Measurements from ENCODE around the gene RITA1. TPM values are rescaled to one million over a fixed set of nuclear protein-coding genes. Genes with fewer than 3 reads are reported as not detected.

Gene RITA1
- total RNA-seq, 2 donors from 2014 or later = 18.8 to 20.3 TPM

DNA sequence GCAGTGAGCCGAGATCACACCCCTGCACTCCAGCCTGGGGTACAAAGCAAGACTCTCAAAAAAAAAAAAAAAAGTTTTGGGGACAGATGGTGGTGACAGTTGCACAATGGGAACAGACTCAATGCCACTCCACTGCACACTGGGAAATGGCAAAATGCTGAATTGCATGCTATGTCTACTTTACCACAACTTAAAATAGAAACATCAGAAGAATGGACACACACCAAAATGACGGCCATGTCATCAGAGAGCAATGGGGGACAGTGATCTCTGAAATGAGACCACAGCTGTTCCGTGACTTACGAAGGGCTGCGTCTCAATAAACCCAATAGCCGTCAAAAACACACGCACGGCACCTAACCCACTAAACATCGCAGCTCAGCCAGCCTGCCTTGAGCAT, 14.0 kb upstream of the RITA1 start:
- TF ChIP-seq CTCF (conservative IDR thresholded peaks at IDR 0.05) = no peak
- Histone ChIP-seq H3K9me3 (ENCODE audit: control insufficient read depth, low read length) (no peaks in the 10 kb centered on the region), H3K9ac (ENCODE audit: extremely low read depth, low read length, poor library complexity, severe bottlenecking) (no peak overlapping the region), H3K27ac (ENCODE audit: low read depth, low read length) (no peak overlapping the region), H3K36me3 (ENCODE audit: control insufficient read depth, insufficient read depth, low read length) (peaks cover 64% of the 10 kb centered on the region), H3K4me3 (ENCODE audit: low read length) (no peak overlapping the region), H3K27me3 (ENCODE audit: control insufficient read depth, insufficient read depth, low read length, poor library complexity, severe bottlenecking) (no peaks in the 10 kb centered on the region), H3K4me1 (ENCODE audit: control insufficient read depth, insufficient read depth, low read length) (no peaks in the 10 kb centered on the region)
- no peak overlapping the region for H3K27ac Mint-ChIP-seq
- WGBS, 2 experiments (ENCODE audit: insufficient coverage in 1 of 2, insufficient read length in 1 of 2) = 96 to 98% methylated on average over 5 to 9 of the region's 9 CpGs
- no peaks in the 10 kb centered on the region for H3K9me3 Mint-ChIP-seq
- H3K27me3 Mint-ChIP-seq (ENCODE audit: insufficient read depth) = no peaks in the 10 kb centered on the region
- peaks cover 71% of the 10 kb centered on the region for H3K36me3 Mint-ChIP-seq (ENCODE audit: low read depth)
- DNase-seq = no peak
- no peaks in the 10 kb centered on the region for H3K4me1 Mint-ChIP-seq
- H3K4me3 Mint-ChIP-seq = no peak overlapping the region

DNA sequence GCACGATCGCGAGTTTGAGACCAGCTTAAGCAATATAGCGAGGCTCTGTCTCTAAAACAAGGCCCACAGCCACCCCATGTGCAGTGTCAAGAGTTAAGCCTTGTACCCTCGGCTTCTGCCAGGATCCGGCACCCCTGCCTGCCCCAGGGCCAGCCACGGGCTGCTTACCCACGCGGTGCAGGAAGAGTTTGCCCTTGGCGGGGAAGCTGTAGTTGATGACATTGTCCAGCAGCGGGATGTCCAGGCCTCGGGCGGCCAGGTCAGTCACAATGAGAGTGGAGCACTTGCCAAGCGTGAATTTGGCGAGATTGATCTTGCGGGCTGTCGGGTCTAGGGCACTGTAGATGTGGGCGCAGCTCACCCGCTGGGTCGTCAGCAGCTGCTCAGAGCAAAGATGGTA, 13.3 kb upstream of the RITA1 start:
- no peak for TF ChIP-seq CTCF (conservative IDR thresholded peaks at IDR 0.05)
- Mint-ChIP-seq H3K27me3 (ENCODE audit: insufficient read depth) (no peaks in the 10 kb centered on the region), H3K4me1 (no peaks in the 10 kb centered on the region), H3K27ac (peak overlapping the region; percentile 64), H3K4me3 (no peak overlapping the region), H3K9me3 (no peaks in the 10 kb centered on the region), H3K36me3 (ENCODE audit: low read depth) (peaks cover 73% of the 10 kb centered on the region)
- 96% methylated on average over 17 to 20 of the region's 20 CpGs for WGBS, 2 experiments (ENCODE audit: insufficient coverage in 1 of 2, insufficient read length in 1 of 2)
- DNase-seq = no peak
- Histone ChIP-seq H3K9ac (ENCODE audit: extremely low read depth, low read length, poor library complexity, severe bottlenecking) (no peak overlapping the region), H3K4me1 (ENCODE audit: control insufficient read depth, insufficient read depth, low read length) (no peaks in the 10 kb centered on the region), H3K27me3 (ENCODE audit: control insufficient read depth, insufficient read depth, low read length, poor library complexity, severe bottlenecking) (no peaks in the 10 kb centered on the region), H3K36me3 (ENCODE audit: control insufficient read depth, insufficient read depth, low read length) (peaks cover 68% of the 10 kb centered on the region), H3K4me3 (ENCODE audit: low read length) (no peak overlapping the region), H3K9me3 (ENCODE audit: control insufficient read depth, low read length) (no peaks in the 10 kb centered on the region), H3K27ac (ENCODE audit: low read depth, low read length) (no peak overlapping the region)

DNA sequence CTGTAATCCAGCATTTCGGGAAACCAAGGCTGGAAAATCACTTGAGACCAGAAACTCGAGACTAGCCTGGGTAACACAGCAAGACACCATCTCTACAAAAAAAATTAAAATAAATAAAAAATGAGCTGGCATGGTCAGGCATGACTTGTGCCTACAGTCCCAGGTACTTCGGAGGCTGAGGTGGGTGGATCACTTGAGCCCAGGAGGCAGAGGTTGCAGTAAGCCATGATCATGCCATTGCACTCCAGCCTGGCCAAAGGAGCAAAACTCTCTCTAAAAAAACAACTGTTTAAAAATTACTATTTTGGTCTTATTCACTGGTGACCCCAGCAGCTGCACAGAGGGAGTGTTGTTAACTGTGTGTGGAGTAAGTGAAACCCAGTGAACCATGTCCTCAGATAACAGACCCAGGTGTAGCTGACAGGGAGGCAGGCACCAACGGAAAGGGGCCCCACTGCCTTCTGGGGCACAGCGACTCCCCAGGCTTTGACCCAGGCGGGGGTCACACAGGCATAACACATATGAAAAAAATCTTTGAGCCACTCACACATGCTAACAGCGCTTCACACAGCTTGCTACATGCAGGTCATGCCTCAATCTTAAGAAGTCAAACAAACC, 12.3 kb upstream of the RITA1 start:
- H3K9ac ChIP-seq (ENCODE audit: extremely low read depth, low read length, poor library complexity, severe bottlenecking) = no peak overlapping the region
- no peak for TF ChIP-seq CTCF (conservative IDR thresholded peaks at IDR 0.05)
- H3K27ac ChIP-seq (ENCODE audit: low read depth, low read length) = no peak overlapping the region
- H3K9me3 Mint-ChIP-seq = no peaks in the 10 kb centered on the region
- H3K27ac Mint-ChIP-seq = no peak overlapping the region
- peaks cover 72% of the 10 kb centered on the region for H3K36me3 ChIP-seq (ENCODE audit: control insufficient read depth, insufficient read depth, low read length)
- no peaks in the 10 kb centered on the region for H3K4me1 ChIP-seq (ENCODE audit: control insufficient read depth, insufficient read depth, low read length)
- no peaks in the 10 kb centered on the region for H3K27me3 Mint-ChIP-seq (ENCODE audit: insufficient read depth)
- no peak for DNase-seq
- H3K4me3 ChIP-seq (ENCODE audit: low read length) = no peak overlapping the region
- H3K4me3 Mint-ChIP-seq = no peak overlapping the region
- H3K27me3 ChIP-seq (ENCODE audit: control insufficient read depth, insufficient read depth, low read length, poor library complexity, severe bottlenecking) = no peaks in the 10 kb centered on the region
- H3K4me1 Mint-ChIP-seq = no peaks in the 10 kb centered on the region
- H3K36me3 Mint-ChIP-seq (ENCODE audit: low read depth) = peaks cover 83% of the 10 kb centered on the region
- WGBS, 2 experiments (ENCODE audit: insufficient coverage in 1 of 2, insufficient read length in 1 of 2) = 79 to 92% methylated on average over 4 to 7 of the region's 7 CpGs
- H3K9me3 ChIP-seq (ENCODE audit: control insufficient read depth, low read length) = no peaks in the 10 kb centered on the region
